Measurements from ENCODE around the gene CSRP3. TPM values are rescaled to one million over a fixed set of nuclear protein-coding genes. Genes with fewer than 3 reads are reported as not detected.

Gene CSRP3
- total RNA-seq, 1 experiment from 2014 or later, result not detected

DNA sequence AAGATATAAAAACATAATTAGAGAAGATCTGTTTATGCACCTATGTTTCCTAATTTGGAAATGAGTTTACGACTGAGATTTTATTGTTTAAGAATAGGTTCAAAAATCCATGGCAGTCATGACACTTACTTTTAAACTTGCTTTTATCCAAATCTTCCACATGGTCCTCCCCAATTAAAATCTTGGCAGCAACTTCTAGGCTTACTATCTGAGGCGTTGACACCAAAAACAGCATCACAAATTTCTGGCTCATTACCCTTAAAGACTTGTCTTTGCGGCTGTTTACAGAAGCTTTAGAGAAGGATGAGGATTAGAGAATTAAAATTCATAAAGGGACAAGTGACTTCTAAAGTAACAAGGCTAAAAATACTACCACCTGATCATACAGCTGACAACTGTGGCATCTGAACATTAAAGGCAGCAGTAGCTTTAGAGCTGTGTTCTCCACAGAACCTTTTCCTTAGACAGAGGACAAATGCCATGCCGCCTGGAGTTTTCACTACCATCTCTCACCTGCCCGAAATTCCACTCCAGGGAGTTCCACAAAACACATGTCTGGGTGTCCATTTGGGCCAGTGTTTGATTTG is 32.5 kb upstream of the CSRP3 start:
- POLR2A ChIA-PET, result no interaction called here
- Histone ChIP-seq H3K4me1 (peaks cover 13% of the 10 kb centered on the region), H3K27me3 (replicated peaks; ENCODE audit: control insufficient read depth, insufficient read depth, low read length) (no peaks in the 10 kb centered on the region), H3K36me3 (ENCODE audit: control insufficient read depth, insufficient read depth, low read length) (peaks cover 5% of the 10 kb centered on the region), H3K4me3 (ENCODE audit: low read depth, low read length) (no peak overlapping the region), H3K9me3 (no peaks in the 10 kb centered on the region)
- TF ChIP-seq, protein P1, sequence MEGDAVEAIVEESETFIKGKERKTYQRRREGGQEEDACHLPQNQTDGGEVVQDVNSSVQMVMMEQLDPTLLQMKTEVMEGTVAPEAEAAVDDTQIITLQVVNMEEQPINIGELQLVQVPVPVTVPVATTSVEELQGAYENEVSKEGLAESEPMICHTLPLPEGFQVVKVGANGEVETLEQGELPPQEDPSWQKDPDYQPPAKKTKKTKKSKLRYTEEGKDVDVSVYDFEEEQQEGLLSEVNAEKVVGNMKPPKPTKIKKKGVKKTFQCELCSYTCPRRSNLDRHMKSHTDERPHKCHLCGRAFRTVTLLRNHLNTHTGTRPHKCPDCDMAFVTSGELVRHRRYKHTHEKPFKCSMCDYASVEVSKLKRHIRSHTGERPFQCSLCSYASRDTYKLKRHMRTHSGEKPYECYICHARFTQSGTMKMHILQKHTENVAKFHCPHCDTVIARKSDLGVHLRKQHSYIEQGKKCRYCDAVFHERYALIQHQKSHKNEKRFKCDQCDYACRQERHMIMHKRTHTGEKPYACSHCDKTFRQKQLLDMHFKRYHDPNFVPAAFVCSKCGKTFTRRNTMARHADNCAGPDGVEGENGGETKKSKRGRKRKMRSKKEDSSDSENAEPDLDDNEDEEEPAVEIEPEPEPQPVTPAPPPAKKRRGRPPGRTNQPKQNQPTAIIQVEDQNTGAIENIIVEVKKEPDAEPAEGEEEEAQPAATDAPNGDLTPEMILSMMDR (IDR thresholded peaks at IDR 0.05; ENCODE audit: insufficient read depth in 1 of 2, low read depth in 1 of 2, low read length in 1 of 2, severe bottlenecking in 1 of 2, unreplicated experiment in 1 of 2), result no peak
- H3K27me3 Mint-ChIP-seq (ENCODE audit: insufficient read depth, unreplicated experiment), result no peaks in the 10 kb centered on the region
- no TSS peak for BruUV-seq (replicated peaks)
- no peaks in the 10 kb centered on the region for H3K9me3 Mint-ChIP-seq (ENCODE audit: unreplicated experiment)
- H3K4me1 Mint-ChIP-seq (ENCODE audit: low read depth, unreplicated experiment), result peaks cover 13% of the 10 kb centered on the region
- peaks cover 97% of the 10 kb centered on the region for H3K36me3 Mint-ChIP-seq (ENCODE audit: insufficient read depth, unreplicated experiment)
- DNase-seq, result no peak
- no peak overlapping the region for H3K4me3 Mint-ChIP-seq (ENCODE audit: unreplicated experiment)
- intact Hi-C loops (cut with micrococcal nuclease; ENCODE audit: unreplicated experiment), result no loop called here
- CTCF ChIA-PET, result interaction anchor here (0.6 kb wide), 1 partner anchor 25 kb away, joined by 5 read pairs; no protein-coding TSS in a partner anchor
- H3K27ac Mint-ChIP-seq (ENCODE audit: unreplicated experiment), result no peak overlapping the region

DNA sequence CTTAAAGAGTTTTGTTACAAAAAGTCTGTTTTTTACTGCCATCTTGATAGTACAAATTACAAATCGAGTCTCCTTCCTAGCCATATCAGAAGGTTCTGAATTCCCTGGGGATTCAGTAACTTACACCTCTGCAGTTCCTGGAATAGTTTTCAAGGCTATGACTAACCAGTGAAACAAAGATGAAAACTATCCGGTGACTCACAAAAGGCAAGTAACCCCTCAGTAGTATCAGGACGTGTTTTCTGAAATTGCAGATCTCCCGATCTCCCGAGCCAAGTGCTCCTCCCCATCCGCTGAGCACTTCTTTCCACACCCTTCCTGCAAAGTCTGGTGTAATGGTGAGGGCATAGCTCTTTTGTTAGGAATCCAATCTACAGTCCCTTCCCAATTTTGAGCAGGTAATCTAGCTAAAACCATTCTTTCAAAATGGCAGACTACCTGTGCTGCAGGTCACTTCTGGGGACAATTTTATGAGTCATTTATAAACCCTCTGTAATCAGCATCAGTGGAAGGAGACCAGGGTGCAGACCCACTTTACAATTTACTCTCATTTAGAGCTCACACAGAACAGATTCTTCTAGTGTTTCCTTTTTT is 31.2 kb upstream of the CSRP3 start:
- intact Hi-C loops (cut with micrococcal nuclease; ENCODE audit: unreplicated experiment), result no loop called here
- no peak overlapping the region for H3K27ac Mint-ChIP-seq (ENCODE audit: unreplicated experiment)

DNA sequence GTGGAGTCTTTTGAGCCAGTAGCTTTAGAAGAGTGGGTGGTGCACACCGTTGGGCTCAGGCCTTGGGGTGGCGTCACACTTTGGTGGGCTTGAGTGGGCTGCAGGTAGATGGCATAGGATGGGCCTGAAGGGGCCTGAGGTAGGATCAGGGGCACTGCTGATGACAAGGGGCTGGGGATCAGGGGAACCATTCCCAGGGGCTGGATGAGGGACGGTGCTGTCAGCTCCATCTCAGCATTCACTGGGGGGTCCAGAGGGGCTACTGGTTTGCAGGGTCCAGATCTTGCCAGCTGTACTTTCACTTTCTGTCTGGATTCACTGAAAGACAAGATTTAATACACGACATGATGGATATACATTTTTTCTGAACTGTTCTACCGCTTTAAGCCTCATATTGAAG is 27.9 kb upstream of the CSRP3 start:
- Mint-ChIP-seq H3K9me3 (ENCODE audit: unreplicated experiment) (peaks cover 3% of the 10 kb centered on the region), H3K4me3 (ENCODE audit: unreplicated experiment) (no peak overlapping the region), H3K4me1 (ENCODE audit: low read depth, unreplicated experiment) (peaks cover 9% of the 10 kb centered on the region), H3K27me3 (ENCODE audit: insufficient read depth, unreplicated experiment) (no peaks in the 10 kb centered on the region), H3K36me3 (ENCODE audit: insufficient read depth, unreplicated experiment) (peaks cover 98% of the 10 kb centered on the region), H3K27ac (ENCODE audit: unreplicated experiment) (no peak overlapping the region)
- Histone ChIP-seq H3K4me1 (no peaks in the 10 kb centered on the region), H3K36me3 (ENCODE audit: control insufficient read depth, insufficient read depth, low read length) (peaks cover 7% of the 10 kb centered on the region), H3K27me3 (replicated peaks; ENCODE audit: control insufficient read depth, insufficient read depth, low read length) (no peaks in the 10 kb centered on the region), H3K4me3 (ENCODE audit: low read depth, low read length) (no peak overlapping the region), H3K9me3 (no peaks in the 10 kb centered on the region)
- intact Hi-C loops (cut with micrococcal nuclease; ENCODE audit: unreplicated experiment), result no loop called here
- no TSS peak for BruUV-seq (replicated peaks)
- no peak for DNase-seq
- ChIA-PET POLR2A (no interaction called here), CTCF (no interaction called here)
- TF ChIP-seq, protein P1 (IDR thresholded peaks at IDR 0.05; ENCODE audit: insufficient read depth in 1 of 2, low read depth in 1 of 2, low read length in 1 of 2, severe bottlenecking in 1 of 2, unreplicated experiment in 1 of 2), result no peak

More for the DNA sequence above, 31.2 kb upstream of the CSRP3 start:
- POLR2A ChIA-PET, result no interaction called here
- Histone ChIP-seq H3K9me3 (no peaks in the 10 kb centered on the region), H3K4me1 (no peaks in the 10 kb centered on the region; the same call in 1 of the 2 replicates), H3K27me3 (replicated peaks; ENCODE audit: control insufficient read depth, insufficient read depth, low read length) (no peaks in the 10 kb centered on the region), H3K4me3 (ENCODE audit: low read depth, low read length) (no peak overlapping the region), H3K36me3 (ENCODE audit: control insufficient read depth, insufficient read depth, low read length) (peaks cover 6% of the 10 kb centered on the region)
- no TSS peak for BruUV-seq (replicated peaks)
- Mint-ChIP-seq H3K4me3 (ENCODE audit: unreplicated experiment) (no peak overlapping the region), H3K4me1 (ENCODE audit: low read depth, unreplicated experiment) (peaks cover 7% of the 10 kb centered on the region), H3K36me3 (ENCODE audit: insufficient read depth, unreplicated experiment) (peaks cover 99% of the 10 kb centered on the region), H3K27me3 (ENCODE audit: insufficient read depth, unreplicated experiment) (no peaks in the 10 kb centered on the region), H3K9me3 (ENCODE audit: unreplicated experiment) (no peaks in the 10 kb centered on the region)
- TF ChIP-seq, protein P1 (IDR thresholded peaks at IDR 0.05; ENCODE audit: insufficient read depth in 1 of 2, low read depth in 1 of 2, low read length in 1 of 2, severe bottlenecking in 1 of 2, unreplicated experiment in 1 of 2), result no peak
- DNase-seq, result no peak
- CTCF ChIA-PET, result no interaction called here

Data from Caco-2 (cell line).